ENCODE data around the gene STX8.
A peak's percentile ranks its signal among the peaks of the same experiment; 100 is the strongest.

STX8 gene

GRCh38 chr17:9410737-9411136, 164.9 kb downstream of the STX8 start:
- TF ChIP-seq, protein P1, sequence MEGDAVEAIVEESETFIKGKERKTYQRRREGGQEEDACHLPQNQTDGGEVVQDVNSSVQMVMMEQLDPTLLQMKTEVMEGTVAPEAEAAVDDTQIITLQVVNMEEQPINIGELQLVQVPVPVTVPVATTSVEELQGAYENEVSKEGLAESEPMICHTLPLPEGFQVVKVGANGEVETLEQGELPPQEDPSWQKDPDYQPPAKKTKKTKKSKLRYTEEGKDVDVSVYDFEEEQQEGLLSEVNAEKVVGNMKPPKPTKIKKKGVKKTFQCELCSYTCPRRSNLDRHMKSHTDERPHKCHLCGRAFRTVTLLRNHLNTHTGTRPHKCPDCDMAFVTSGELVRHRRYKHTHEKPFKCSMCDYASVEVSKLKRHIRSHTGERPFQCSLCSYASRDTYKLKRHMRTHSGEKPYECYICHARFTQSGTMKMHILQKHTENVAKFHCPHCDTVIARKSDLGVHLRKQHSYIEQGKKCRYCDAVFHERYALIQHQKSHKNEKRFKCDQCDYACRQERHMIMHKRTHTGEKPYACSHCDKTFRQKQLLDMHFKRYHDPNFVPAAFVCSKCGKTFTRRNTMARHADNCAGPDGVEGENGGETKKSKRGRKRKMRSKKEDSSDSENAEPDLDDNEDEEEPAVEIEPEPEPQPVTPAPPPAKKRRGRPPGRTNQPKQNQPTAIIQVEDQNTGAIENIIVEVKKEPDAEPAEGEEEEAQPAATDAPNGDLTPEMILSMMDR (conservative IDR thresholded peaks at IDR 0.05): no peak
- no peak overlapping the region for H3K27ac ChIP-seq

GRCh38 chr17:9410301-9410700, 165.3 kb downstream of the STX8 start:
- H3K27ac ChIP-seq: no peak overlapping the region
- TF ChIP-seq, protein P1 (conservative IDR thresholded peaks at IDR 0.05): no peak

DNA sequence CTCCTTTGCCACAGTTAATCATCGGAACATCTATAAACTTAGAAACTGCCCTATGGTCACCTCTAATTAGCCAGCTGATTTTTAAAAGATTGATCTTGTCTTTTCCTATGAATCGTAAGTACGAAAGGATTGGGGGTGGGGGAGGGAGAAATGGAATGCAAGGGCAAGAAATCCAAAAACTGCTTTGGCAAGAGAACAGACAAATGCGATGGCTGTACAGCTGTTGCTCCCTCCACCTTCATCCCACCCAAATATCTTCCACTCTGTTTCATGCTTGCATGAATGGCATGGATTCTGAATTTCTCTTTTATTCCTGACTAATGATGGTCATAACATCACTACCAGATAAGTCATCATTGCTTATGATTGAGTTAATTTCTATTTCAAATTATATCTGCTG, 165.7 kb downstream of the STX8 start:
- TF ChIP-seq, protein P1 (conservative IDR thresholded peaks at IDR 0.05): no peak
- no peak overlapping the region for H3K27ac ChIP-seq

- TF ChIP-seq, protein P1 (conservative IDR thresholded peaks at IDR 0.05): no peak
- H3K27ac ChIP-seq: peak overlapping the region; percentile 10; the same call in 1 of the 2 replicates
These were observed 166.5 kb downstream of the STX8 start for GRCh38 chr17:9408868-9409829.

- H3K27ac ChIP-seq: no peak overlapping the region
- TF ChIP-seq, protein P1 (conservative IDR thresholded peaks at IDR 0.05): no peak
These were observed 167.2 kb downstream of the STX8 start for GRCh38 chr17:9408381-9408780.

GRCh38 chr17:9406046-9406606, 169.5 kb downstream of the STX8 start:
- TF ChIP-seq, protein P1 (conservative IDR thresholded peaks at IDR 0.05): no peak
- H3K27ac ChIP-seq: no peak overlapping the region

- H3K27ac ChIP-seq: no peak overlapping the region
- TF ChIP-seq, protein P1 (conservative IDR thresholded peaks at IDR 0.05): no peak
These were observed 172.4 kb downstream of the STX8 start for GRCh38 chr17:9403257-9403656.

All from VCaP (cell line).